CD14-positive monocyte (primary cell): Measurements from ENCODE around the gene ZNF326. TPM values are rescaled to one million over a fixed set of nuclear protein-coding genes. Genes with fewer than 3 reads are reported as not detected.
"Not testable (repeated sequence)": the region's sequence is repeated elsewhere in the genome, so short reads cannot be mapped to it uniquely, and the experiment has no call there.

Experiments
- DNase-seq, 3 donors: peaks; one replicate each; pipeline ENCODE4 v3.0.0-alpha.2; 2011 to 2022
- H2AFZ ChIP-seq: 2 replicates; pipeline ENCODE4 v1.6.0; 2012; ENCODE audit warnings: mild to moderate bottlenecking, low read depth, low read length, inconsistent platforms; ENCODE audit not compliant: insufficient read depth, poor library complexity, severe bottlenecking
- H3K27ac ChIP-seq, 2 donors: 1 replicate in 1 of 2; 2 replicates in 1 of 2; pipeline ENCODE4 v1.5.1; 2012 to 2013; ENCODE audit warnings: low read length in 2 of 2, control low read depth in 1 of 2, inconsistent platforms in 1 of 2, low read depth in 1 of 2, mild to moderate bottlenecking in 1 of 2
- H3K27me3 ChIP-seq, 2 donors: one replicate each; pipeline versions ENCODE4 v1.6.0 to v1.6.1; 2011 to 2013; ENCODE audit warnings: low read length in 2 of 2; ENCODE audit not compliant: control insufficient read depth in 2 of 2, insufficient read depth in 2 of 2
- H3K36me3 ChIP-seq, 2 donors: replicated peaks in 1 of 2; 1 replicate in 1 of 2; 2 replicates in 1 of 2; pipeline versions ENCODE4 v1.5.1 to v1.6.1; 2012 to 2013; ENCODE audit warnings: low read length in 2 of 2, control low read depth in 1 of 2, inconsistent platforms in 1 of 2, mild to moderate bottlenecking in 1 of 2; ENCODE audit not compliant: insufficient read depth in 2 of 2, control insufficient read depth in 1 of 2
- H3K4me1 ChIP-seq, 2 donors: 1 replicate in 1 of 2; 2 replicates in 1 of 2; pipeline versions ENCODE4 v1.5.1 to v1.6.1; 2012 to 2013; ENCODE audit warnings: low read length in 2 of 2, control low read depth in 1 of 2, inconsistent platforms in 1 of 2, mild to moderate bottlenecking in 1 of 2, moderate library complexity in 1 of 2; ENCODE audit not compliant: insufficient read depth in 2 of 2, control insufficient read depth in 1 of 2
- H3K4me2 ChIP-seq: replicated peaks from 2 replicates; pipeline ENCODE3; 2012; ENCODE audit warnings: low read length, moderate library complexity, mild to moderate bottlenecking; ENCODE audit not compliant: poor library complexity, severe bottlenecking; ENCODE audit errors: extremely low read depth
- H3K4me3 ChIP-seq, 3 experiments: fragments of 200-600 bp in 1 of 3; sonication (generic) in 1 of 3; replicated peaks in 1 of 3; 1 replicate in 2 of 3; 2 replicates in 1 of 3; pipeline ENCODE4 v1.5.1; 2011 to 2013; ENCODE audit warnings: low read length in 3 of 3, mild to moderate bottlenecking in 3 of 3, control low read depth in 2 of 3, low read depth in 2 of 3, inconsistent platforms in 1 of 3, moderate library complexity in 1 of 3
- H3K79me2 ChIP-seq: 2 replicates; pipeline ENCODE4 v1.6.0; 2012; ENCODE audit warnings: mild to moderate bottlenecking, control low read depth, inconsistent platforms, low read length, moderate library complexity; ENCODE audit not compliant: insufficient read depth
- H3K9ac ChIP-seq: 2 replicates; pipeline ENCODE4 v1.6.0; 2017; ENCODE audit warnings: low read length, mild to moderate bottlenecking; ENCODE audit not compliant: insufficient read depth, poor library complexity, severe bottlenecking
- H3K9me3 ChIP-seq, 2 donors: replicated peaks in 1 of 2; 1 replicate in 1 of 2; 2 replicates in 1 of 2; pipeline versions ENCODE4 v1.5.1 to v1.6.1; 2012 to 2013; ENCODE audit warnings: low read length in 2 of 2, control low read depth in 1 of 2; ENCODE audit not compliant: control insufficient read depth in 1 of 2, insufficient read depth in 1 of 2
- H4K20me1 ChIP-seq: 2 replicates; pipeline ENCODE4 v1.6.0; 2012; ENCODE audit warnings: mild to moderate bottlenecking, low read length, control low read depth, moderate library complexity; ENCODE audit not compliant: insufficient read depth
- H3K27ac Mint-ChIP-seq, 7 donors: one replicate each; pipeline ENCODE4 v1.8.0; 2020; ENCODE audit warnings: mild to moderate bottlenecking in 7 of 7, mixed read lengths in 7 of 7, moderate library complexity in 6 of 7, inconsistent platforms in 2 of 7
- H3K27me3 Mint-ChIP-seq, 3 donors: one replicate each; pipeline ENCODE4 v1.8.0; 2021 to 2022; ENCODE audit warnings: low read depth in 3 of 3, mild to moderate bottlenecking in 3 of 3, mixed read lengths in 3 of 3, moderate library complexity in 3 of 3, inconsistent platforms in 1 of 3
- H3K36me3 Mint-ChIP-seq, 2 donors: one replicate each; pipeline ENCODE4 v1.8.0; 2020; ENCODE audit warnings: mixed read lengths in 2 of 2, inconsistent platforms in 1 of 2, mild to moderate bottlenecking in 1 of 2
- H3K4me1 Mint-ChIP-seq: one replicate; pipeline ENCODE4 v1.8.0; 2020; ENCODE audit warnings: mild to moderate bottlenecking, mixed read lengths
- H3K4me3 Mint-ChIP-seq, 2 donors: one replicate each; pipeline ENCODE4 v1.8.0; 2020; ENCODE audit warnings: mild to moderate bottlenecking in 2 of 2, mixed read lengths in 2 of 2, moderate library complexity in 1 of 2
- H3K9me3 Mint-ChIP-seq, 7 donors: one replicate each; pipeline ENCODE4 v1.8.0; 2020 to 2022; ENCODE audit warnings: mixed read lengths in 7 of 7, mild to moderate bottlenecking in 6 of 7, moderate library complexity in 6 of 7, inconsistent platforms in 2 of 7
- CTCF ChIP-seq: fragments of 200-600 bp; IDR thresholded peaks from one replicate; pipeline ENCODE4 v1.8.0; 2022; ENCODE audit warnings: antibody characterized with exemption, mild to moderate bottlenecking
- WGBS: methylation state at CpG from one replicate; pipeline ENCODE4 v1.1.5; 2013; ENCODE audit warnings: missing lambda C conversion rate; ENCODE audit not compliant: insufficient coverage; 5-methylcytosine and 5-hydroxymethylcytosine counted together
- intact Hi-C, 2 donors: fragments of 100-400 bp; cut with micrococcal nuclease; formaldehyde crosslinking; loops; one replicate each; pipeline versions ENCODE4 v1.15.0 to v1.15.1; 2023
- polyA plus RNA-seq, 3 donors: library from polyadenylated mRNA; depleted of rRNA in 1 of 3; unstranded in 2 of 3; stranded (reverse) in 1 of 3; fragments of 300-500 nt in 2 of 3; fragments of >200 nt in 1 of 3; fragmentation: Illumina TruSeq in 2 of 3; gene quantifications; 1 replicate in 2 of 3; 2 replicates in 1 of 3; pipeline ENCODE4 v1.2.3, GENCODE V29; 2012 to 2021

Gene ZNF326
- polyA plus RNA-seq, 3 donors, result 3.8 to 5.0 (median 4.5) TPM

GRCh38 chr1:90046635-90047034, 51.7 kb downstream of the ZNF326 start:
- Histone ChIP-seq H3K4me3 (no peak overlapping the region), H3K27me3 (no peaks in the 10 kb centered on the region), H3K4me2 (no peak overlapping the region), H3K36me3 (no peaks in the 10 kb centered on the region), H3K4me1 (no peaks in the 10 kb centered on the region), H3K27ac (no peak overlapping the region), H2AFZ (no peak overlapping the region), H4K20me1 (no peaks in the 10 kb centered on the region), H3K9me3 (no peaks in the 10 kb centered on the region), H3K79me2 (no peaks in the 10 kb centered on the region), H3K9ac (no peak overlapping the region)
- WGBS, result no CpG with 5 or more reads among the region's 3 CpGs
- no peak for TF ChIP-seq CTCF
- no peak overlapping the region for H3K27ac Mint-ChIP-seq
- H3K4me3 Mint-ChIP-seq, result no peak overlapping the region
- no peak for DNase-seq
- no peaks in the 10 kb centered on the region for H3K36me3 Mint-ChIP-seq
- H3K27me3 Mint-ChIP-seq, result peaks cover 2 to 8% (median 6%) of the 10 kb centered on the region in 3 donors
- H3K9me3 Mint-ChIP-seq, result no peaks in the 10 kb centered on the region
- H3K4me1 Mint-ChIP-seq, result no peaks in the 10 kb centered on the region
- intact Hi-C loops, result no loop called here

GRCh38 chr1:90048043-90048442, 53.1 kb downstream of the ZNF326 start:
- intact Hi-C loops, result no loop called here
- Histone ChIP-seq H3K4me2 (no peak overlapping the region), H3K79me2 (no peaks in the 10 kb centered on the region), H3K9ac (no peak overlapping the region), H3K4me1 (no peaks in the 10 kb centered on the region), H3K36me3 (no peaks in the 10 kb centered on the region), H2AFZ (no peak overlapping the region), H4K20me1 (no peaks in the 10 kb centered on the region), H3K27me3 (no peaks in the 10 kb centered on the region), H3K4me3 (no peak overlapping the region), H3K9me3 (no peaks in the 10 kb centered on the region), H3K27ac (no peak overlapping the region)
- TF ChIP-seq CTCF, result no peak
- Mint-ChIP-seq H3K27ac (no peak overlapping the region), H3K4me1 (no peaks in the 10 kb centered on the region), H3K27me3 (peaks cover 2 to 8% (median 6%) of the 10 kb centered on the region in 3 donors), H3K4me3 (no peak overlapping the region), H3K9me3 (no peaks in the 10 kb centered on the region), H3K36me3 (no peaks in the 10 kb centered on the region)
- DNase-seq, result no peak
- 89% methylated on average over 3 of the region's 5 CpGs for WGBS

DNA sequence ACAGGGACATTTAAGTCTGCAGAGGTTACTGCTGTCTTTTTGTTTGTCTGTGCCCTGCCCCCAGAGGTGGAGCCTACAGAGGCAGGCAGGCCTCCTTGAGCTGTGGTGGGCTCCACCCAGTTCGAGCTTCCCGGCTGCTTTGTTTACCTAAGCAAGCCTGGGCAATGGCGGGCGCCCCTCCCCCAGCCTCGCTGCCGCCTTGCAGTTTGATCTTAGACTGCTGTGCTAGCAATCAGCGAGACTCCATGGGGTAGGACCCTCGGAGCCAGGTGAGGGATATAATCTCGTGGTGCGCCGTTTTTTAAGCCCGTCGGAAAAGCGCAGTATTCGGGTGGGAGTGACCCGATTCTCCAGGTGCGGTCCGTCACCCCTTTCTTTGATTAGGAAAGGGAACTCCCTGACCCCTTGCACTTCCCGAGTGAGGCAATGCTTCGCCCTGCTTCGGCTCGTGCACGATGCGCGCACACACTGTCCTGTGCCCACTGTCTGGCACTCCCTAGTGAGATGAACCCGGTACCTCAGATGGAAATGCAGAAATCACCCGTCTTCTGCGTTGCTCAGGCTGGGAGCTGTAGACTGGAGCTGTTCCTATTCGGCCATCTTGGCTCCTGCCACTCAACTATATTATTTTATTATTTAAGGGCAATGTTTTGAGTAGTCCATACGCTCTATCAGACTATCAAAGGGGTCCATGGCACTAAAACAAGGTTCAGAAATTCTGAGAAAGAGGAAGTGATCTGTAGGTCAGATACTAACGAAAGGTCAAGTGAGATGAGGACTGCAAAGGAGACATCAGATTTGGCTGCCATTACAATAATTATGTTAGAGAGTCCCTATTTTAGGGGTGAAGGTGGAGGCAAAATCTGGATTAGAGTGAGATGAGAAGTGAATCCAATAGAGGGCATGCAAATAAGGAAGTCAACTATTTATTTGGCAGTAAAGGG, 68.1 kb downstream of the ZNF326 start:
- H4K20me1 ChIP-seq, H2AFZ ChIP-seq, H3K27ac Mint-ChIP-seq, H3K4me1 Mint-ChIP-seq, H3K79me2 ChIP-seq, H3K9me3 ChIP-seq, H3K36me3 ChIP-seq, H3K36me3 Mint-ChIP-seq, H3K4me3 Mint-ChIP-seq, H3K9ac ChIP-seq, H3K4me1 ChIP-seq, H3K4me2 ChIP-seq, H3K27ac ChIP-seq, H3K27me3 ChIP-seq, H3K4me3 ChIP-seq, intact Hi-C loops, DNase-seq: not testable (repeated sequence)
- Mint-ChIP-seq H3K27me3 (peaks cover 2 to 16% (median 4%) of the 10 kb centered on the region in 3 donors), H3K9me3 (peaks cover 3 to 14% (median 6%) of the 10 kb centered on the region in 7 donors)
- 98% methylated on average over 20 of the region's 31 CpGs for WGBS
